H1 (cell line): ENCODE results near the gene PLD2. TPM values are rescaled to one million over a fixed set of nuclear protein-coding genes. Genes with fewer than 3 reads are reported as not detected.

Source experiments
- TEAD4 ChIP-seq: IDR thresholded peaks from 2 replicates; pipeline ENCODE4 v1.6.1; 2012; ENCODE audit warnings: low read depth, low read length, inconsistent platforms, mixed read lengths
- polyA plus RNA-seq, 7 experiments: library from polyadenylated mRNA; depleted of rRNA in 3 of 7; stranded (reverse) in 5 of 7; unstranded in 2 of 7; fragments of >200 nt in 5 of 7; fragments of 200-250 nt in 2 of 7; gene quantifications; 1 replicate in 5 of 7; 2 replicates in 1 of 7; 4 replicates in 1 of 7; pipeline versions ENCODE4 v1.2.1 to v1.2.3, GENCODE V29; 2011 to 2013; ENCODE audit warnings: missing spikeins in 2 of 7, mixed read lengths in 2 of 7
- total RNA-seq: library from RNA; stranded (reverse); fragmentation: NEBNext Ultra II Directional; extraction: Animal tissue kit (Norgen Biotek cat#: 25700); gene quantifications from 2 replicates; pipeline ENCODE4 v1.2.1, GENCODE V29; 2021
- TF ChIP-seq, protein P1 (sequence below): IDR thresholded peaks from 2 replicates; pipeline ENCODE4 v1.6.1; 2012; ENCODE audit warnings: low read length, inconsistent platforms

PLD2 gene
- total and polyA plus RNA-seq, 2 of the 8 experiments (the other 6 are each of a cell fraction or from before 2014, with no cell fraction given) = 44.3 to 48.4 TPM

DNA sequence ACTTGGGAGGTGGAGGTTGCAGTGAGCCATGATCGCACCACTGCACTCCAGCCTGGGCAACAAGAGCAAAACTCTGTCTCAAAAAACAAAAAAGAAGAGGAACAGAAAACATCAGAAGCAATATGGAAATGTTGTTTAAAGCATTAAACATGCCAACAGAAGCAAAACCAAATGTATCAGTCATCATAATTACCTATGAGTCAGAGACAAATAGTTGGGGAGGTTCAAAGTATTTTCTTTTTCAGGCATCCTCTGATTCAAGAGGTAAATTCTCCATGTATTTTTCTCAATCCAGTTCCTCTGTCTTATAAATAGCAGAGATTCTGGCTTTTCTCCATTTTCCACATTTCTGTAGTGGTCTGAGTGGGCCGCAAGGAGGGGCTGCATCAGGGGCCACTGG is 37.3 kb upstream of the PLD2 start (continued):
- TF ChIP-seq, protein P1, sequence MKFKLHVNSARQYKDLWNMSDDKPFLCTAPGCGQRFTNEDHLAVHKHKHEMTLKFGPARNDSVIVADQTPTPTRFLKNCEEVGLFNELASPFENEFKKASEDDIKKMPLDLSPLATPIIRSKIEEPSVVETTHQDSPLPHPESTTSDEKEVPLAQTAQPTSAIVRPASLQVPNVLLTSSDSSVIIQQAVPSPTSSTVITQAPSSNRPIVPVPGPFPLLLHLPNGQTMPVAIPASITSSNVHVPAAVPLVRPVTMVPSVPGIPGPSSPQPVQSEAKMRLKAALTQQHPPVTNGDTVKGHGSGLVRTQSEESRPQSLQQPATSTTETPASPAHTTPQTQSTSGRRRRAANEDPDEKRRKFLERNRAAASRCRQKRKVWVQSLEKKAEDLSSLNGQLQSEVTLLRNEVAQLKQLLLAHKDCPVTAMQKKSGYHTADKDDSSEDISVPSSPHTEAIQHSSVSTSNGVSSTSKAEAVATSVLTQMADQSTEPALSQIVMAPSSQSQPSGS = no peak
- no peak for TF ChIP-seq TEAD4
- TF ChIP-seq, all 59 proteins: peak for 0
